HepG2 (cell line): ENCODE measurements around the gene RTCA. TPM values are rescaled to one million over a fixed set of nuclear protein-coding genes. Genes with fewer than 3 reads are reported as not detected.

Source experiments
- ADNP ChIP-seq: sonication (generic); formaldehyde crosslinking; IDR thresholded peaks from 2 replicates; pipeline ENCODE4 v1.4.0; 2020; ENCODE audit warnings: missing genetic modification reagents
- FOXC1 ChIP-seq: sonication (generic); formaldehyde crosslinking; IDR thresholded peaks from 2 replicates; pipeline ENCODE4 v1.8.0; 2022; ENCODE audit warnings: mild to moderate bottlenecking, missing genetic modification reagents, borderline replicate concordance
- IRF1 ChIP-seq: sonication (generic); formaldehyde crosslinking; IDR thresholded peaks from 2 replicates; pipeline ENCODE4 v1.4.0; 2020; ENCODE audit warnings: low read depth, mild to moderate bottlenecking, missing genetic modification reagents
- MEF2D ChIP-seq: sonication (generic); formaldehyde crosslinking; IDR thresholded peaks from 2 replicates; pipeline ENCODE4 v1.5.1; 2020; ENCODE audit warnings: mild to moderate bottlenecking, missing genetic modification reagents
- MLX ChIP-seq: IDR thresholded peaks from 2 replicates; pipeline ENCODE4 v1.6.1; 2016
- MXD4 ChIP-seq: IDR thresholded peaks from 2 replicates; pipeline ENCODE4 v1.6.1; 2016; ENCODE audit warnings: mild to moderate bottlenecking, missing biosample characterization, missing genetic modification reagents
- PLRG1 ChIP-seq: fragments of 450-650 bp; conservative IDR thresholded peaks from 2 replicates; pipeline ENCODE4 v1.6.1; 2016
- RFX1 ChIP-seq: fragments of 450-650 bp; IDR thresholded peaks from 2 replicates; pipeline ENCODE4 v1.6.1; 2017
- SNAI1 ChIP-seq: sonication (generic); formaldehyde crosslinking; IDR thresholded peaks from 2 replicates; pipeline ENCODE4 v1.5.0; 2020; ENCODE audit warnings: mild to moderate bottlenecking, missing genetic modification reagents, borderline replicate concordance
- TGIF2 ChIP-seq: IDR thresholded peaks from 2 replicates; pipeline ENCODE4 v1.6.1; 2016; ENCODE audit warnings: control low read depth, missing compliant biosample characterization
- ZNF253 ChIP-seq: sonication (generic); formaldehyde crosslinking; IDR thresholded peaks from 2 replicates; pipeline ENCODE4 v1.8.0; 2022; ENCODE audit warnings: mild to moderate bottlenecking, missing genetic modification reagents, borderline replicate concordance
- ZNF333 ChIP-seq: sonication (generic); formaldehyde crosslinking; IDR thresholded peaks from 2 replicates; pipeline ENCODE4 v1.4.0; 2020; ENCODE audit warnings: mild to moderate bottlenecking, missing genetic modification reagents, borderline replicate concordance
- ZNF430 ChIP-seq: sonication (generic); formaldehyde crosslinking; IDR thresholded peaks from 2 replicates; pipeline ENCODE4 v1.9.0; 2021; ENCODE audit warnings: mild to moderate bottlenecking, missing genetic modification reagents
- ZNF652 ChIP-seq: IDR thresholded peaks from 2 replicates; pipeline ENCODE4 v1.6.1; 2016; ENCODE audit warnings: low read depth, borderline replicate concordance
- ZNF674 ChIP-seq: sonication (generic); formaldehyde crosslinking; IDR thresholded peaks from 2 replicates; pipeline ENCODE4 v1.5.0; 2020; ENCODE audit warnings: low read depth, mild to moderate bottlenecking, missing genetic modification reagents
- ZZZ3 ChIP-seq: sonication (generic); formaldehyde crosslinking; IDR thresholded peaks from 2 replicates; pipeline ENCODE4 v1.4.0; 2020; ENCODE audit warnings: missing genetic modification reagents, mild to moderate bottlenecking, borderline replicate concordance
- polyA plus RNA-seq, 8 experiments: library from polyadenylated mRNA; depleted of rRNA in 3 of 8; stranded (reverse) in 7 of 8; unstranded in 1 of 8; fragments of >200 nt; fragmentation: Illumina TruSeq in 4 of 8; extraction: Trizol in 4 of 8; gene quantifications; 2 replicates each; pipeline versions ENCODE4 v1.2.1 to v1.2.3, GENCODE V29; 2011 to 2016; ENCODE audit warnings: low read depth in 4 of 8, missing spikeins in 1 of 8, mixed read lengths in 1 of 8; ENCODE audit not compliant: insufficient read depth in 1 of 8
- total RNA-seq, 5 experiments: library from RNA; depleted of rRNA; stranded (reverse); fragments of >200 nt; fragmentation: Illumina TruSeq; extraction: Trizol; gene quantifications; 2 replicates each; pipeline ENCODE4 v1.2.3, GENCODE V29; 2016; ENCODE audit warnings: low read depth in 1 of 5
- TF ChIP-seq, protein P1 (sequence below): sonication (generic); formaldehyde crosslinking; IDR thresholded peaks from 2 replicates; pipeline ENCODE4 v1.9.0; 2022; ENCODE audit warnings: low read depth, missing genetic modification reagents
- TF ChIP-seq, protein P2 (sequence below): sonication (generic); formaldehyde crosslinking; IDR thresholded peaks from 2 replicates; pipeline ENCODE4 v1.8.1; 2022; ENCODE audit warnings: mild to moderate bottlenecking, missing genetic modification reagents
- TF ChIP-seq, protein P3 (sequence below): sonication (generic); formaldehyde crosslinking; IDR thresholded peaks from 2 replicates; pipeline ENCODE4 v1.8.0; 2022; ENCODE audit warnings: missing genetic modification reagents, mild to moderate bottlenecking, borderline replicate concordance
- TF ChIP-seq, protein P4 (sequence below): sonication (generic); formaldehyde crosslinking; IDR thresholded peaks from 2 replicates; pipeline ENCODE4 v1.5.0; 2020; ENCODE audit warnings: missing genetic modification reagents, mild to moderate bottlenecking, borderline replicate concordance
- TF ChIP-seq, protein P5 (sequence below): IDR thresholded peaks from 2 replicates; pipeline ENCODE4 v1.6.1; 2016; ENCODE audit warnings: missing compliant biosample characterization, missing genetic modification reagents, borderline replicate concordance

The RTCA gene
- total and polyA plus RNA-seq, 2 of the 13 experiments (the other 11 are each of a cell fraction or from before 2014, with no cell fraction given), result 22.7 to 31.0 TPM

DNA sequence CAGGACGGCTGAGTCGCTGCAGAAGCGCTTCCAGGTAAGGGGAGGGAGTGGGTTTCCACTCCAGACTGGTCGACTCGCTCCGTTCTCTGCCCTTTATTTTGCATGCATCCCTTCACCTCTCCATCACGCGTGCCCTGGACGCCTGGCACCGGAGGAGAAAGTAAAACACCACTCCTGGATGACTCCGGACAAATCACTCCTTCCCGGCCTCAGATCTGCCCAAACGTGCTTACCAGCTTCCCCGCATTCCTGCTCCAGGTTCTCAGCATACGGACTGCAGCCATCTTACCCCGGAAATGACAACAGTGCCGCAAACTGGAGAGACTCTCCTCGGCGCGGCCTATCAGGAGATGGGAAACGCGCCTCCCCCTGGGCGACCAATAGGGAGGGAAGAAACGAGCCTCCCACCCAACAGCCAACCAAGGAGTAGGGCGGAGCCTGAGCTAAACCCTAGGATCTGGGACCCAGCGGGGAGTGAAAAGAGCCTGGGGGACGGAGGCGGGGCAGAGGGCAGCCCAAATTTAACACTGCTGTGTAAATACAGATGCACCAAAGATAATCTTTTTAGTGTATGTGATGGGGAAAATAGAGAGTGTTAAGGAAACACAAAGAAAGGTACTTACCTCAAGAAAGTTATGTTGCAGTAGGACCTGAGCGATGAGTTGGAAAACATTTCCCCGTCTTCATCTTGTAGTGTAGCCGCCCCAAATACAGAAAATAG, 16.3 kb upstream of the RTCA start, which contains the start of gene DBT (continued):
- TF ChIP-seq TGIF2 (CRISPR knock-in tag) (peak; percentile 65; the same call in 1 of the 2 replicates), MLX (CRISPR knock-in tag) (no peak), ZNF253 (CRISPR knock-in tag) (no peak), FOXC1 (CRISPR knock-in tag) (peak; percentile 39; the same call in 1 of the 2 replicates), RFX1 (no peak), ZZZ3 (CRISPR knock-in tag) (no peak), ZNF674 (CRISPR knock-in tag) (no peak), ZNF430 (peak; percentile 28; the same call in 1 of the 2 replicates), ZNF333 (CRISPR knock-in tag) (no peak), IRF1 (CRISPR knock-in tag) (no peak), MEF2D (CRISPR knock-in tag) (0 out of 2 replicates have a peak, but pooled peaks have one; percentile 42), ADNP (CRISPR knock-in tag) (no peak), MXD4 (CRISPR knock-in tag) (peak; percentile 62; the same call in 1 of the 2 replicates), ZNF652 (no peak), SNAI1 (CRISPR knock-in tag) (no peak), PLRG1 (no peak)
- TF ChIP-seq, protein P1, sequence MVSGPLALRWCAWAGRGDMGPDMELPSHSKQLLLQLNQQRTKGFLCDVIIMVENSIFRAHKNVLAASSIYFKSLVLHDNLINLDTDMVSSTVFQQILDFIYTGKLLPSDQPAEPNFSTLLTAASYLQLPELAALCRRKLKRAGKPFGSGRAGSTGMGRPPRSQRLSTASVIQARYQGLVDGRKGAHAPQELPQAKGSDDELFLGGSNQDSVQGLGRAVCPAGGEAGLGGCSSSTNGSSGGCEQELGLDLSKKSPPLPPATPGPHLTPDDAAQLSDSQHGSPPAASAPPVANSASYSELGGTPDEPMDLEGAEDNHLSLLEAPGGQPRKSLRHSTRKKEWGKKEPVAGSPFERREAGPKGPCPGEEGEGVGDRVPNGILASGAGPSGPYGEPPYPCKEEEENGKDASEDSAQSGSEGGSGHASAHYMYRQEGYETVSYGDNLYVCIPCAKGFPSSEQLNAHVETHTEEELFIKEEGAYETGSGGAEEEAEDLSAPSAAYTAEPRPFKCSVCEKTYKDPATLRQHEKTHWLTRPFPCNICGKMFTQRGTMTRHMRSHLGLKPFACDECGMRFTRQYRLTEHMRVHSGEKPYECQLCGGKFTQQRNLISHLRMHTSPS (CRISPR knock-in tag), result no peak
- TF ChIP-seq, protein P2, sequence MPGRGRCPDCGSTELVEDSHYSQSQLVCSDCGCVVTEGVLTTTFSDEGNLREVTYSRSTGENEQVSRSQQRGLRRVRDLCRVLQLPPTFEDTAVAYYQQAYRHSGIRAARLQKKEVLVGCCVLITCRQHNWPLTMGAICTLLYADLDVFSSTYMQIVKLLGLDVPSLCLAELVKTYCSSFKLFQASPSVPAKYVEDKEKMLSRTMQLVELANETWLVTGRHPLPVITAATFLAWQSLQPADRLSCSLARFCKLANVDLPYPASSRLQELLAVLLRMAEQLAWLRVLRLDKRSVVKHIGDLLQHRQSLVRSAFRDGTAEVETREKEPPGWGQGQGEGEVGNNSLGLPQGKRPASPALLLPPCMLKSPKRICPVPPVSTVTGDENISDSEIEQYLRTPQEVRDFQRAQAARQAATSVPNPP, result no peak
- TF ChIP-seq, protein P3, sequence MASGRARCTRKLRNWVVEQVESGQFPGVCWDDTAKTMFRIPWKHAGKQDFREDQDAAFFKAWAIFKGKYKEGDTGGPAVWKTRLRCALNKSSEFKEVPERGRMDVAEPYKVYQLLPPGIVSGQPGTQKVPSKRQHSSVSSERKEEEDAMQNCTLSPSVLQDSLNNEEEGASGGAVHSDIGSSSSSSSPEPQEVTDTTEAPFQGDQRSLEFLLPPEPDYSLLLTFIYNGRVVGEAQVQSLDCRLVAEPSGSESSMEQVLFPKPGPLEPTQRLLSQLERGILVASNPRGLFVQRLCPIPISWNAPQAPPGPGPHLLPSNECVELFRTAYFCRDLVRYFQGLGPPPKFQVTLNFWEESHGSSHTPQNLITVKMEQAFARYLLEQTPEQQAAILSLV (CRISPR knock-in tag), result no peak
- TF ChIP-seq, protein P4, sequence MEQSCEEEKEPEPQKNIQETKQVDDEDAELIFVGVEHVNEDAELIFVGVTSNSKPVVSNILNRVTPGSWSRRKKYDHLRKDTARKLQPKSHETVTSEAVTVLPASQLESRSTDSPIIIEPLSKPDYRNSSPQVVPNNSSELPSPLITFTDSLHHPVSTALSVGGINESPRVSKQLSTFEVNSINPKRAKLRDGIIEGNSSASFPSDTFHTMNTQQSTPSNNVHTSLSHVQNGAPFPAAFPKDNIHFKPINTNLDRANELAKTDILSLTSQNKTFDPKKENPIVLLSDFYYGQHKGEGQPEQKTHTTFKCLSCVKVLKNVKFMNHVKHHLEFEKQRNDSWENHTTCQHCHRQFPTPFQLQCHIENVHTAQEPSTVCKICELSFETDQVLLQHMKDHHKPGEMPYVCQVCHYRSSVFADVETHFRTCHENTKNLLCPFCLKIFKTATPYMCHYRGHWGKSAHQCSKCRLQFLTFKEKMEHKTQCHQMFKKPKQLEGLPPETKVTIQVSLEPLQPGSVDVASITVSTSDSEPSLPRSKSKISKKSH (CRISPR knock-in tag), result peak; percentile 85; the same call in 1 of the 2 replicates
- TF ChIP-seq, protein P5, sequence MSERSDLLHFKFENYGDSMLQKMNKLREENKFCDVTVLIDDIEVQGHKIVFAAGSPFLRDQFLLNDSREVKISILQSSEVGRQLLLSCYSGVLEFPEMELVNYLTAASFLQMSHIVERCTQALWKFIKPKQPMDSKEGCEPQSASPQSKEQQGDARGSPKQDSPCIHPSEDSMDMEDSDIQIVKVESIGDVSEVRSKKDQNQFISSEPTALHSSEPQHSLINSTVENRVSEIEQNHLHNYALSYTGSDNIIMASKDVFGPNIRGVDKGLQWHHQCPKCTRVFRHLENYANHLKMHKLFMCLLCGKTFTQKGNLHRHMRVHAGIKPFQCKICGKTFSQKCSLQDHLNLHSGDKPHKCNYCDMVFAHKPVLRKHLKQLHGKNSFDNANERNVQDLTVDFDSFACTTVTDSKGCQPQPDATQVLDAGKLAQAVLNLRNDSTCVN (CRISPR knock-in tag), result no peak
